ENCODE measurements around the gene ZNF784. TPM values are rescaled to one million over a fixed set of nuclear protein-coding genes. Genes with fewer than 3 reads are reported as not detected.

The ZNF784 gene
- total RNA-seq, 3 donors from 2014 or later, result 2.6 to 6.7 (median 4.9) TPM

- intact Hi-C loops (cut with DNase I; ENCODE audit: low total_unique reads), result no loop called here
- DNase-seq (ENCODE audit: low spot score in 2 of 2), result no peak
- peak overlapping the region; percentile 82 to 96 (median 91) for H3K4me3 ChIP-seq
- H3K27me3 ChIP-seq, result no peaks in the 10 kb centered on the region
- H3K9me3 ChIP-seq, result no peaks in the 10 kb centered on the region
- peak overlapping the region; percentile 32 to 100 for H3K27ac ChIP-seq
- peaks cover 19 to 37% of the 10 kb centered on the region in 2 donors for H3K4me1 ChIP-seq
- TF ChIP-seq CTCF (IDR thresholded peaks at IDR 0.05), result no peak
- TF ChIP-seq POLR2A (IDR thresholded peaks at IDR 0.05), result no peak
- TF ChIP-seq POLR2AphosphoS5 (IDR thresholded peaks at IDR 0.05), result no peak
- peaks cover 5% of the 10 kb centered on the region for H3K36me3 ChIP-seq
Observed at GRCh38 chr19:55656552-55656951, 32.2 kb upstream of the ZNF784 start.

- intact Hi-C loops (cut with DNase I; ENCODE audit: low total_unique reads), result no loop called here
- Histone ChIP-seq H3K4me1 (peaks cover 19 to 37% of the 10 kb centered on the region in 2 donors), H3K9me3 (no peaks in the 10 kb centered on the region), H3K27me3 (no peaks in the 10 kb centered on the region), H3K36me3 (peaks cover 5% of the 10 kb centered on the region), H3K27ac (peak overlapping the region; percentile 100), H3K4me3 (peak overlapping the region; percentile 82 to 96 (median 91))
- TF ChIP-seq POLR2AphosphoS5 (IDR thresholded peaks at IDR 0.05) (no peak), POLR2A (IDR thresholded peaks at IDR 0.05) (no peak), CTCF (IDR thresholded peaks at IDR 0.05) (no peak)
- no peak for DNase-seq (ENCODE audit: low spot score in 2 of 2)
Observed at GRCh38 chr19:55655648-55656040, 31.3 kb upstream of the ZNF784 start.

- intact Hi-C loops (cut with DNase I; ENCODE audit: low total_unique reads), result no loop called here
Observed at GRCh38 chr19:55654868-55655647, 30.7 kb upstream of the ZNF784 start, which contains the start of gene U2AF2. Gene U2AF2 (plus strand): TSS chr19:55655035. CDS start chr19:55655105, 70 bp downstream.

GRCh38 chr19:55654323-55654867 is 30.0 kb upstream of the ZNF784 start:
- H3K4me1 ChIP-seq, result peaks cover 19 to 36% of the 10 kb centered on the region in 2 donors
- TF ChIP-seq POLR2A (IDR thresholded peaks at IDR 0.05) (no peak), POLR2AphosphoS5 (IDR thresholded peaks at IDR 0.05) (peak in 1 of 3 donors; percentile 18), CTCF (IDR thresholded peaks at IDR 0.05) (no peak)
- intact Hi-C loops (cut with DNase I; ENCODE audit: low total_unique reads), result no loop called here
- H3K27me3 ChIP-seq, result no peaks in the 10 kb centered on the region
- peak overlapping the region; percentile 100 for H3K27ac ChIP-seq
- peak; percentile 99 for DNase-seq (ENCODE audit: low spot score in 2 of 2)
- H3K36me3 ChIP-seq, result no peaks in the 10 kb centered on the region
- H3K4me3 ChIP-seq, result peak overlapping the region; percentile 82 to 96 (median 91)
- no peaks in the 10 kb centered on the region for H3K9me3 ChIP-seq

More at GRCh38 chr19:55654868-55655647, 30.7 kb upstream of the ZNF784 start, which contains the start of gene U2AF2:
- Histone ChIP-seq H3K4me3 (peak within 1 kb of the TSS; percentile 82 to 96 (median 91)), H3K9me3 (no peaks in the 10 kb centered on the region), H3K27me3 (no peaks in the 10 kb centered on the region), H3K4me1 (peaks cover 19 to 37% of the 10 kb centered on the region in 2 donors), H3K27ac (peak within 1 kb of the TSS; percentile 100), H3K36me3 (peaks cover 4% of the 10 kb centered on the region)
- TF ChIP-seq CTCF (IDR thresholded peaks at IDR 0.05) (no peak), POLR2A (IDR thresholded peaks at IDR 0.05) (peak; percentile 45), POLR2AphosphoS5 (IDR thresholded peaks at IDR 0.05) (peak; percentile 69 to 90 (median 72))
- DNase-seq (ENCODE audit: low spot score in 2 of 2), result peak; percentile 93 to 97

All from breast epithelium (tissue), 4 donors.